GM15510 (cell line): ENCODE measurements around the gene TMEM167A.

Source experiments
- POLR2A ChIP-seq: IDR thresholded peaks from 3 replicates; pipeline ENCODE4 v1.6.1; 2011; ENCODE audit warnings: borderline replicate concordance; ENCODE audit not compliant: insufficient read length; ENCODE audit errors: extremely low read depth

The TMEM167A gene

GRCh38 chr5:83058726-83059125 lies 18.5 kb downstream of the TMEM167A start:
- TF ChIP-seq POLR2A: no peak

- no peak for TF ChIP-seq POLR2A
Measured at GRCh38 chr5:83055166-83055565, 22.0 kb downstream of the TMEM167A start.

- no peak for TF ChIP-seq POLR2A
Measured at GRCh38 chr5:83050723-83051340, 26.4 kb downstream of the TMEM167A start.

- no peak for TF ChIP-seq POLR2A
Measured at GRCh38 chr5:83049370-83049885, 27.8 kb downstream of the TMEM167A start.

GRCh38 chr5:83048811-83049210 lies 28.4 kb downstream of the TMEM167A start:
- TF ChIP-seq POLR2A: no peak

- no peak for TF ChIP-seq POLR2A
Measured at GRCh38 chr5:83048277-83048676, 28.9 kb downstream of the TMEM167A start.

- no peak for TF ChIP-seq POLR2A
Measured at GRCh38 chr5:83044926-83045325, 32.3 kb downstream of the TMEM167A start.

- no peak for TF ChIP-seq POLR2A
Measured at GRCh38 chr5:83042507-83042906, 34.7 kb downstream of the TMEM167A start.

GRCh38 chr5:83038924-83039323 lies 38.3 kb downstream of the TMEM167A start:
- no peak for TF ChIP-seq POLR2A

- TF ChIP-seq POLR2A: no peak
Measured at GRCh38 chr5:83036991-83037575, 40.1 kb downstream of the TMEM167A start.

- TF ChIP-seq POLR2A: no peak
Measured at GRCh38 chr5:83035373-83036100, 41.7 kb downstream of the TMEM167A start.

- no peak for TF ChIP-seq POLR2A
Measured at GRCh38 chr5:83034528-83035207, 42.5 kb downstream of the TMEM167A start.

GRCh38 chr5:83034036-83034435 lies 43.2 kb downstream of the TMEM167A start:
- TF ChIP-seq POLR2A: no peak

- TF ChIP-seq POLR2A: no peak
Measured at GRCh38 chr5:83031381-83031780, 45.8 kb downstream of the TMEM167A start.

GRCh38 chr5:83029912-83030311 lies 47.3 kb downstream of the TMEM167A start:
- no peak for TF ChIP-seq POLR2A

GRCh38 chr5:83026930-83027687 lies 50.1 kb downstream of the TMEM167A start:
- no peak for TF ChIP-seq POLR2A
